NT2/D1 (cell line): ENCODE results near the gene MTRR.

ENCODE experiments used
- SUZ12 ChIP-seq: IDR thresholded peaks from 2 replicates; pipeline ENCODE4 v1.6.1; 2011; ENCODE audit not compliant: insufficient read length, insufficient read depth; ENCODE audit errors: extremely low read depth
- YY1 ChIP-seq: IDR thresholded peaks from 2 replicates; pipeline ENCODE4 v1.6.1; 2011; ENCODE audit not compliant: insufficient read length, insufficient read depth
- ZNF274 ChIP-seq: IDR thresholded peaks from 2 replicates; pipeline ENCODE4 v1.6.1; 2011; ENCODE audit warnings: mild to moderate bottlenecking, low read depth, low read length

DNA sequence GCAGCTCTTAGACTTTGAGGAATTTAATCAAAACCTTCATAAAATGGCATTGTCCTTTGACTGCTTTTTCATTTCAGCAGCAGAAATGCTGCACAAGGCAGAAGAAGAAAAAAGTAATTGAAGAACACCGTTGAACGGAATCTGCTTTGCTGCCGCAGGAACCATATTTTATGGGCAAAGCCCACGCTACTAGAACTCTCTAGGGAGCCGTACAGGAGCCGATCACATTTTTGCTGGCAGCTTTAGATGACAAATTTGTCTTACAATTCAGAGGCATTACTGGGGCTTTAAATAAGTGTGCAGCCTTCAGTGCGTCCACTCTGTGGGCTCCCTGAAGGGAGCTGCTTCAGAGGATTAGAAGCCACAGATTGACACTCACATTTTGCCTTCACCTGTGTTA, 23.4 kb upstream of the MTRR start:
- no peak for TF ChIP-seq SUZ12
- TF ChIP-seq ZNF274 = no peak
- no peak for TF ChIP-seq YY1
